Lower leg skin (tissue), 3 donors: ENCODE results near the gene SAE1.

Experiments used
- CTCF ChIP-seq, 3 donors: fragments of 450-650 bp; IDR thresholded peaks; one replicate each; pipeline ENCODE4 v1.5.1; 2016; ENCODE audit warnings: antibody characterized with exemption in 3 of 3, mild to moderate bottlenecking in 3 of 3, moderate library complexity in 2 of 3
- POLR2A ChIP-seq, 2 donors: fragments of 450-650 bp; IDR thresholded peaks; one replicate each; pipeline ENCODE4 v1.6.1; 2016 to 2017; ENCODE audit warnings: antibody characterized with exemption in 2 of 2, mild to moderate bottlenecking in 1 of 2, moderate library complexity in 1 of 2

GRCh38 chr19:47111682-47112165 is 18.9 kb upstream of the SAE1 start:
- TF ChIP-seq CTCF (IDR thresholded peaks at IDR 0.05) = no peak
- TF ChIP-seq POLR2A (IDR thresholded peaks at IDR 0.05) = no peak
